Omental fat pad (tissue), 4 donors: ENCODE data around the gene SFT2D3. TPM values are rescaled to one million over a fixed set of nuclear protein-coding genes. Genes with fewer than 3 reads are reported as not detected.

ENCODE experiments used
- ATAC-seq: fragments of 150-250 bp; one replicate; pipeline ENCODE4 v1.9.1; 2016; ENCODE audit warnings: mild to moderate bottlenecking, moderate library complexity; ENCODE audit not compliant: low FRiP score
- DNase-seq: peaks from one replicate; pipeline ENCODE4 v3.0.0-alpha.2; 2019; ENCODE audit warnings: low spot score
- total RNA-seq, 4 donors: library from RNA; depleted of rRNA; stranded (reverse); fragments of >200 nt; gene quantifications; one replicate each; pipeline ENCODE4 v1.1.0, GENCODE V29; 2016
- TF ChIP-seq, protein P1 (sequence below), 3 donors: fragments of 450-650 bp; IDR thresholded peaks; one replicate each; pipeline ENCODE4 v1.5.1; 2016 to 2017; ENCODE audit warnings: antibody characterized with exemption in 3 of 3, mild to moderate bottlenecking in 3 of 3, moderate library complexity in 2 of 3

SFT2D3 gene
- total RNA-seq, 4 donors from 2014 or later = 4.4 to 11.7 (median 5.1) TPM

DNA sequence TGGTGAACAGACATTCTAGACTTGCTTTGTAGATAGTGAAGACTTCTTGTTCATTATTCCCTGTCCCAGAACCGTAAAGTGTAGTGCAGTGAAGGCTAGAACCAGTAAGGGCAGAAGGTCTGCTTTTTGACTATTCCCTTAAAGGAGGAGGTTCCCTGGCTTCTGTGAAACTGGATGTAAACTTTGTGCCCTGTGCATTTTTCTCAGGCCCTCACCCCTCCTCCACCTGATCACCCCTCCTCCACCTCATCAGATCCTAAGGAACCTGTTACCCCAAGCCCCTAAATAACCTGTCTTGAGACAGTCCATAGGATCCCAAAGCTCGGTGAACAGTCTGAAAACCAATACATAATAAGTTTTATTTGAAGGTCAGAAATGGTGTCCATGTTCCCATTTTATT, 33.7 kb downstream of the SFT2D3 start:
- TF ChIP-seq, protein P1, sequence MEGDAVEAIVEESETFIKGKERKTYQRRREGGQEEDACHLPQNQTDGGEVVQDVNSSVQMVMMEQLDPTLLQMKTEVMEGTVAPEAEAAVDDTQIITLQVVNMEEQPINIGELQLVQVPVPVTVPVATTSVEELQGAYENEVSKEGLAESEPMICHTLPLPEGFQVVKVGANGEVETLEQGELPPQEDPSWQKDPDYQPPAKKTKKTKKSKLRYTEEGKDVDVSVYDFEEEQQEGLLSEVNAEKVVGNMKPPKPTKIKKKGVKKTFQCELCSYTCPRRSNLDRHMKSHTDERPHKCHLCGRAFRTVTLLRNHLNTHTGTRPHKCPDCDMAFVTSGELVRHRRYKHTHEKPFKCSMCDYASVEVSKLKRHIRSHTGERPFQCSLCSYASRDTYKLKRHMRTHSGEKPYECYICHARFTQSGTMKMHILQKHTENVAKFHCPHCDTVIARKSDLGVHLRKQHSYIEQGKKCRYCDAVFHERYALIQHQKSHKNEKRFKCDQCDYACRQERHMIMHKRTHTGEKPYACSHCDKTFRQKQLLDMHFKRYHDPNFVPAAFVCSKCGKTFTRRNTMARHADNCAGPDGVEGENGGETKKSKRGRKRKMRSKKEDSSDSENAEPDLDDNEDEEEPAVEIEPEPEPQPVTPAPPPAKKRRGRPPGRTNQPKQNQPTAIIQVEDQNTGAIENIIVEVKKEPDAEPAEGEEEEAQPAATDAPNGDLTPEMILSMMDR (IDR thresholded peaks at IDR 0.05) = no peak
- DNase-seq = no peak
- ATAC-seq = no peak

DNA sequence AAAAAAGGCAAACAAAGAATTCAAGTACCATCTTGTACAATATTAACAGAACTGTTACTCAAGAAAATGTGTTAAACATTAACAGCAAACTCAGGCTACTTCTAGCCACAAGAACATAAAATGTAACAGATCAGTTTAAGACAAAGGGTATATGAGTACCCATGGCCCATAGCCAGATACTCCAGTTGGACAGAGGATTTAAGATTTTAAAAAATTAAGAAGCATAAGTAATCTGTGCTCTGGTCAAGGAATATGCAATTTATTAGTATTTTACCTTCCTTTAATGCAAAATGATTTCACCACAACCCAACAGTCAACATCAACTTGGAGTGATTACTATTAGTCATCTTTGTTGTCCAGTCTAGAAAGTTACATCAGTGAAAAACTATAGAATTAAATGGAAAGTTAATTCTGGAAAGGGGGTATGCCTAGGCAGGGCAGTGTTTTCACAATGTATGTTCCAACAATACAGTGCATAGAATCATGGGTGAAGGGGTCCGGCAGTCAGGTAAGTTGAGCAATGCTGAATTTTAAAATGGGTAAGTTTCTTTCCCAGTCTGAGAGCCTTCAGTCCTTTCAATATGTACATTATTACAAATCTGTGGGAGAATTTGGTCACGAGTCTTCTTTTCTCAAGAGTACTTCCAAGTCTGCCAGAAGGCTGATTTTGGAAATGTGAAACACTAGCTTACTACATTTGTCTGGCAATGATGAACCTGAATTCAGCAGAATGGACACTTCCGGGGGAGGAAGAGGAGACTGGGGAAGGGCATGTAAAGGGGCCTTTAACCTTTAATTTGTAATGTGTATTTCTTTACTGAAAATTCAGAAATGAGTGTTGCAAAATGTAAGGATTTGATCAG, 34.5 kb downstream of the SFT2D3 start:
- TF ChIP-seq, protein P1 (IDR thresholded peaks at IDR 0.05) = no peak
- ATAC-seq (no peak), DNase-seq (no peak)

DNA sequence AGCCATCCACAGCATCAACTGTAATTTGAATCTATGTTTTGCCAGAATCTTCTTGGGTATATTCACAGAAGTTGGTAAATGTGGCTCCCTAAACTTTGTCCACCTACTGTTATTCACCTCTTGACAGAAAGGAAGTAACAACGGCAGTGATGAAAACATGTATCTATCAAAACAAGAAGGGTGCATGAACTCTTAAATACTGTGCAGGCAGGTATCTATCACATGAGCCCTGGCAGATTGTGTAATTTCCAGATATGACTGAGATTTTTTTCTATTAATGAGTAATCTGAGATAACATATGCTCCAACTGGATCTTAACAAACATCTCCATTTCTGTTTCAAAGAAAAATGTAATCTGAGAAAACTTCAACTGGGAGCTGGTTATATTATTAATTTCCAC, 36.6 kb downstream of the SFT2D3 start:
- ATAC-seq (peak; percentile 32), DNase-seq (no peak)
- TF ChIP-seq, protein P1 (IDR thresholded peaks at IDR 0.05) = no peak

DNA sequence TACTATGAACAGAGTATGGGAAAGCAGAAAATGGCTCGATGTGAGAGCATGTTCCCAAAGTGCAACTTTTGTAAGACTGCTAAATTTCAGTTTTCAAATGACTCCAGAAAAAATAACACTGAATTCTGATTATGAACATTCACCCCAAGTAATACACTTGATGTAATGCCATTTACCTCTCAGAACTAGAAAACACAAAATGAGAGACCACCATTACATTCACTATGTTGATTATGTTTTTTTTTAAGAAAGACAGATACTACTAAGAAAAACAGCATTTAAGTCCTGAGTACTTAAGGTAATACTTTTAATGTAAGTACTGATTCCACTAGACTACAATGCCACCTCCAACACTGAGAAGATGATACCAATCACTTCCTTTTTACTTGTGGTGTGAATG, 38.5 kb downstream of the SFT2D3 start:
- DNase-seq (no peak), ATAC-seq (no peak)
- TF ChIP-seq, protein P1 (IDR thresholded peaks at IDR 0.05) = no peak

DNA sequence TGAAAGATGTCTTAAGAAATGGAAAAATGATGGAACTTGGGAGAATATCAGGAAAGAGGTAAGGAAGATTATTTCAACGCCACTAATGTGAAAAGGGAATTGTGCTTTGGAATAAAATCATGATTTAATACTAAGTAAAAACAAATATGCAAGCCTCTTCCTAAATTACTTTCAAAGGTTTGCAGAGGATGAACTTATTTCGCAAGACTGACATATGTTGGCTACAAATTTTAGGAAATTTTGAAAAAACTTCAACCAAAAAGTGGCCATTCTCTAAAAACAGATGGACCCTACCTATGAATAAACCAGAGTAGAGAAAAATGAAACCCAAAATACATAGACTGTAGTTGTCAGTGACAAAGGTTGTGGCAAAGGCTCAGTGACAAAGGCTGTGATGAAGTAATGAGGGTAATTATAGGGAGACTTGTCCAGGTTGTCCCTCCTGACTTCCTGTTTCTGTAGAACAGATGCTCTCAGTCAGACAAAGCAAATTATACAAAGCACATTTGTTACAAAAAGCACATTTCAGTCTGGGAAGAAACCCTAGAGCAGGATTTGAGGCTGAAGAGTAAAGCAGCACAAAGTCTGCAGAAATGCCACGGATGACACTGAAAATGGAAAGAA, 39.5 kb downstream of the SFT2D3 start:
- TF ChIP-seq, protein P1 (IDR thresholded peaks at IDR 0.05) = no peak
- no peak for ATAC-seq
- no peak for DNase-seq

DNA sequence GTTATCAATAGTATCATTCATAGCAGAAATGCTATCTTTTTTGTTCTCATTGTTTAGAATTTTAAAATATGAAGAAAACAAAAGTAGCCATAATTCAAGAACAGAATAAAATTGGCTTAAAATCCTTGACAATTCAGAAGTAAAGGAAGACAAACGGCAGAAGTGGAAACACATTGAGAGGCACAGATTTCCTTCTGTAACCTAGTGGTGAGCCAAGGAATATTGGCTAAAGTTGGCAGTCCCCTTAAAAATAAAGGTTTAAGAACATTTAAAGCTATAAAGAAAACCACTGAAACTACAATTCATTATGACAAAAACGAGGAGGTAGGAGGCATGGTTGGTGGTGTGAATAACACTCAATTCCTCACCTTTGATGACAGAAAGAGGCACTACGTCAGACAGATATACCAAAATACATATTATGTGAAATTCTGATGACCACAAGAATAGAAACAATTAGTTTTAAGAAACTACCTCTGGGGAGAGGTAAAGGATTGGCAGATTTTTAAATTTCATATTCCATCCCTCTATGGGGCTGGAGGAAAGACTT, 42.3 kb downstream of the SFT2D3 start:
- ATAC-seq = no peak
- no peak for DNase-seq
- TF ChIP-seq, protein P1 (IDR thresholded peaks at IDR 0.05) = no peak
